BLaER1 (cell line): Measurements from ENCODE around the gene PLPP6.

ENCODE experiments used
- H3K27ac ChIP-seq: shearing (Covaris generic); formaldehyde crosslinking; 2 replicates; pipeline ENCODE4 v1.8.1; 2022
- H3K27me3 ChIP-seq: shearing (Covaris generic); formaldehyde crosslinking; 2 replicates; pipeline ENCODE4 v1.8.1; 2022
- H3K36me3 ChIP-seq: shearing (Covaris generic); formaldehyde crosslinking; 2 replicates; pipeline ENCODE4 v1.8.1; 2022
- H3K4me1 ChIP-seq: shearing (Covaris generic); formaldehyde crosslinking; 2 replicates; pipeline ENCODE4 v1.8.1; 2022
- H3K4me2 ChIP-seq: shearing (Covaris generic); formaldehyde crosslinking; 2 replicates; pipeline ENCODE4 v1.8.1; 2022
- H3K4me3 ChIP-seq: shearing (Covaris generic); formaldehyde crosslinking; 2 replicates; pipeline ENCODE4 v1.8.1; 2022
- H3K9ac ChIP-seq: shearing (Covaris generic); formaldehyde crosslinking; 2 replicates; pipeline ENCODE4 v1.8.1; 2022
- H3K9me3 ChIP-seq: shearing (Covaris generic); formaldehyde crosslinking; 2 replicates; pipeline ENCODE4 v1.8.1; 2022
- H4K20me1 ChIP-seq: shearing (Covaris generic); formaldehyde crosslinking; 2 replicates; pipeline ENCODE4 v1.8.1; 2022
- Cebpa-rat ChIP-seq: shearing (Covaris generic); IDR thresholded peaks from 2 replicates; pipeline ENCODE4 v1.8.1; 2022

The PLPP6 gene

GRCh38 chr9:4713849-4714248 is 51.8 kb downstream of the PLPP6 start:
- Histone ChIP-seq H3K4me2 (no peak overlapping the region), H3K27me3 (no peaks in the 10 kb centered on the region), H3K27ac (no peak overlapping the region), H4K20me1 (0 out of 2 replicates have a peak, but pooled peaks cover 4% of the 10 kb centered on the region), H3K4me3 (no peak overlapping the region), H3K36me3 (peaks cover 92% of the 10 kb centered on the region), H3K9me3 (no peaks in the 10 kb centered on the region; the same call in 1 of the 2 replicates), H3K9ac (no peak overlapping the region), H3K4me1 (peaks cover 8% of the 10 kb centered on the region; the same call in 1 of the 2 replicates)
- no peak for TF ChIP-seq Cebpa-rat

- H3K27ac ChIP-seq = no peak overlapping the region
- 0 out of 2 replicates have a peak, but pooled peaks cover 4% of the 10 kb centered on the region for H4K20me1 ChIP-seq
- H3K4me2 ChIP-seq = no peak overlapping the region
- no peak overlapping the region for H3K9ac ChIP-seq
- H3K27me3 ChIP-seq = no peaks in the 10 kb centered on the region
- H3K36me3 ChIP-seq = peaks cover 94% of the 10 kb centered on the region
- TF ChIP-seq Cebpa-rat = no peak
- H3K9me3 ChIP-seq = no peaks in the 10 kb centered on the region; the same call in 1 of the 2 replicates
- H3K4me1 ChIP-seq = peaks cover 8% of the 10 kb centered on the region; the same call in 1 of the 2 replicates
- H3K4me3 ChIP-seq = no peak overlapping the region
These were observed 52.3 kb downstream of the PLPP6 start for GRCh38 chr9:4714266-4715016.
